GM19397 (cell line): ENCODE data around the gene ADA.

Experiments used
- ATAC-seq: cut with Tn5 transposase; IDR thresholded peaks from one replicate; pipeline ENCODE4 v1.9.1; 2021; ENCODE audit warnings: mild to moderate bottlenecking, moderate library complexity; ENCODE audit not compliant: unreplicated experiment

ADA gene

DNA sequence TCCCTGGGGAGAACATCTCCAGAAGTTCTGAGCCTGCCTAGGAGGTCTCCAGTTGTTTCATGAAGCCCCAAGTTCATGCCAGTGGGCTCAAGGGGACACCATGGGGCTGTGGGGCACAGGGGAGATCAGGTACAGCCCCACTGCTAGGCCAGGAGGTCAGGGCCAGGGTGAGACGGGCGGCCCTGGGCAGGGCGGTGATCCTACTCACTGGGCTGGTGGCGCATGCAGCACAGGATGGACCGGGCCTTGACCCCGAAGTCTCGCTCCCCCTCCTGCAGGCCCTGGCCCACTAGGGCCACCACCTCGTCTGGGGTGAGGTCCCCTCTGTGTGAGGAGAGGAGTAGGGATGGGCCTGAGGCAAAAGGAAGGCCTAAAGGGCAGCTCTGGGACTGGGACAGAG is 26.1 kb downstream of the ADA start:
- no peak for ATAC-seq

DNA sequence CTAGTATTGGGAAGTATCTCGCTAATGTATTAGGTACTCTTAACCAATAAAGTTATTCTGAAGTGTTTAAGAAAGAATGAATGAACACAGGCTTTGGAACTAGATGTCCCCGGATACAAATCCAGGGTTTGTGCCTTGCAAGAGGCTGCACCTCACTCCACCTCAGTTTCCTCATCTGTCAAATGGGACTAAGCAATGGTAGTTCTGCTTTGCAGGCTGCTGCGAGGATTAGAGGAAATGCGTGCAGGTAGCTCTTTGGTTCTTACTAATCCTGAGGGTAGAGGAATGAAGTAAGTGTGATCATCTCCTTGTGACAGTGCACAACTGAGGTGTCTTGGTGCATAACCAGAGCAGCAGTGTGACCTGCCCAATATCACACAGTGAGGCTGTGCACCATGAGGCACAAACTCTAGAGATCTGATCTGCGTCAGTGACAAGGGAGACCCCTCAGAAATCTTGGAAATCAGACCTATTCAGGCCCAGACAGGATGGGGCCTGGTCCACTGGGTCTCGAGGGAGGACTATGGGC is 26.7 kb downstream of the ADA start:
- ATAC-seq, result no peak

DNA sequence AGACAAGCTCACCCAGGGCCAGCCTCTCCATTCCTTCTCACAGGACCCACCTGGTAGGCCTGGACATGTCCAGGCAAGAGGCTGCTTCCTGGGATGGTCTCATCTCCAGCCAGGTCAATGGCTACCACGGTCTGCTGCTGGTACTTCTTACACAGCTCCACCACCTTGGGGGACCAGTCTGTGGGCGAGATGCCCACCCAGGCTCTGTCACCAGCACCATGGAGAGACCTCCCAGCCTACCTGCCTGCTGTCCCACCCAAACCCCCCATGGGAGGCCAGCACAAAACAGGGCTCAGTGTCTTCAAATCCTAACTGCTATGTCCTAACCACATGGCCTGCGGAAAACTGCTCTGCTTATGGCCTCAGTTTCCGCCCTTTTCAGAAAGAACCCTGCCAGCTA is 27.3 kb downstream of the ADA start:
- no peak for ATAC-seq

DNA sequence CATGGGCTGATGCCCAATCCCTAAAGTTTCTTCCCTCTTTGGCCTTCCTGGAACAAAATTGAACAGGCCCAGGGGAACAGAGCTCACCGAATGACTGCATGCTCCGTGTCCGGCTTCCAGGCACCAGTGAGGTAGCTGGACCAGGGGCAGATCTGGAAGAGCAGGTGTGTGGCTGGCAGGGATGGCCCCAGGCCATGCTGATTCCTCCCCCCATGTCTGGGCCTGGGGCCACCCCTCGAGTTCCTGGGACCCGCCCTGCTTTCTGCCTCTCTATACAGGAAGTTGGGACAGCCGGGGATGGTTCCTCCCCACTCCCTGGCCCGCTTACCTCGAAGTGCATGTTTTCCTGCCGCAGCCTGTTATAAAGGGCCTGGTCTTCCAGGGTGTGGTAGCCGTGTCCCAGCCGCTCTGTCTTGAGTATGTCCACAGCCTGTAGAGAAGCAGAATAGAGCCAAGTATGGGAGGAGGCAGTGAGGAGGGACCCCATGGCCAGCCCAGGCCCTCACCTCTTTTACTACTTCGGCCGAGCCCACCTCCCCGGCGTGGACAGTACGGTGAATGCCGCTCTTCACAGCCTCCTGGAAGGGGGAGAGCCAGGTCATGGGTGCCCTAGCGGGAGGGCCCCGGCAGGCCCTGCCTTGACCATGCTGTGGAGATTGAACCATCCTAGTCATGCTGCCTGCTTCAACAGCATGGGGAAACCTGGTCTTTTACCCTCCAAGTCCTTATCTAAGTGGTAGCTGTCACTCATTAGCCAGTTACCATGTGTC is 28.8 kb downstream of the ADA start:
- ATAC-seq, result no peak

DNA sequence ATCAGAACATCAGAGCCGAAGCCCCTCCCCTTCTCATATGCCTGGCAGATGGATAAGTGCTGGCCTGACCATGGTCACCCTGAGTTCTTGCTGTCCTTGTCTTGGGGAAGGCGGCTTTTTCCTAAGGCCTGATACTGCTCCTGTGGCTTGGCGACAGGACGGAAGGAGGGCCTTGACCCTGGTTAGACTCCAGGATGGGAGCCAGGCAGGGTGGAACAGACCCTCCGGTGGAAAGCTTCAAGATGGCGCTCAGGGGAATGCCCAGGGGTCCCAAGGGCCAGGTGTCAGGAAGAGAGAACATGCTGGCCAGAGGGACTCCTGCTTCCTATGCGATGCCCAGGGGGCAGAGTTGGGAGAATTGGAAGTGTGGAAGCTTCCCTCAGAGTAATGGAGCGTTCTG is 29.6 kb downstream of the ADA start:
- no peak for ATAC-seq

DNA sequence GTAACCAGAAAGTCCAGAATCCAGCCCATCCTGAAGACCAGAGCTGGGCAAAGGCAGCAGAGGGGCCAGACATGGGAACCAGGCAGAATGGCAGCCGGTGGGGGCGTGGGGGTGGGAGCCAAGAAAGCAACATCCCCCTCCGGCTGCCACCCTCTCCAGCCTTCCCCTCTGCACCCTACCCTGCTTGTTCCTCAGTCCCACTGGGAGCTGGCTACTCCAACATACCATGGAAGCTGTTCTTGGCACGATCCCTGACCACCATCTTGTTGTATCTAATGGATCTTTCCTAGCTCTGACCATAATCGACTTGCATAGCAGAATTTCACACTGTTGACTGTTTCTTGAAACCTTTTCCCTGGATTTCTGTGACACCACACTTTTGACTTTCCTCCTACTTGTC is 30.2 kb downstream of the ADA start:
- ATAC-seq, result no peak

DNA sequence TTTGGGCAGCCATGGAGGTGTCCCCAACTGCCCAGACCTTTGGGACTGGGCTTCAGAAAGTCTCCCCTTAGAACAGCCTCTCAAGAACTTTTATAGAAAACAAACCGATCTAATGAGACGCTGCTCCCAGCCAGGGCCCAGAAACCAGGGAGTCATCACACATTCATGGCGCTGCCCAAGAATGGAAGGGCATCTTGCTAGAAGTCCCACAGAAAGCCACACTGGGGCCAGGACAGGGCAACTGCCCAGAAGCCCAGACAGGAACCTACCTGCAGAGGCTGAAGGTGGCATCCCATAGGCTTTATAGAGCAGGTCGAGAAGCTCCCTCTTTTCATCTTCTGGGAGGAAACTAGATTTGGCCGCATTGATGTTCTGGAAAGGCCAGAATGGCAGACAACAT is 31.5 kb downstream of the ADA start:
- no peak for ATAC-seq

DNA sequence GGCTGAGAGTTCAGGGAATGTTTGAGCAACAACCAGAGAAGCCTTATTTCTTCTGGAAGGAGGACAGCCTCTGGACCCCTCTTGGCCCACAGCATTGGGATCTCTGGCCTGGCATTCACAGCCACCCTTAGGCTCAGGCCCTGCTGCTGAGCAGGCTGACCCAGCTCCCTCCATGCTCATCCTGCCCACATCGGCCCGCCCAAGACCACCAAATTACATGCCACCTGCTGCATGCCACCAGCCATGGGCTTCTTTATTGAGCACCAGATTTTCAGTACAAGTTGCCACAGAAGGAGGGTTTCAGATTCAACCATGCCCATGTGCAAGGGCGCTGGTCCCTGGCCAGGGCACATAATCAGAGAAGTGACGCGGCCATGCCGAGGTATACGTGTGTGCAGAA is 32.2 kb downstream of the ADA start:
- no peak for ATAC-seq

DNA sequence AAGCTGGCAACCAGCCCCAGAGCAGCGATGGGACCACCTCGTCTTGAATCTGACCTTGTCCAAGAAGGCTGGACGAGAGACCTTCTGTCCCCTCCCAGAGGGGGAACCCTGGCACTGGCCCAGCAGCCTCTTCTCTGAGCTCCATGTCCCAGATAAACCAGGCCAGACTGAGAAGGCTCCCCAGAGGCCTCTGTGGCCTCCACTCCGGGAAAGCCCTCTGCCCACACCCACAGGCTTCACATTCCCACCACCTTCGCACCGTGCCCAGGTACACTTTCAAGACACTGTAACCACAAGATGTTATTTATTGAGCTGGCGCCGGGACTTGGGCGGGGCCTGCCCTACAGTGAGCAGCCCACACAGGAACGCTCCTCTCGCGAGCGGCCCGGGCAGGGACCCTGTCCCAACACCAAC is 33.2 kb downstream of the ADA start:
- no peak for ATAC-seq

DNA sequence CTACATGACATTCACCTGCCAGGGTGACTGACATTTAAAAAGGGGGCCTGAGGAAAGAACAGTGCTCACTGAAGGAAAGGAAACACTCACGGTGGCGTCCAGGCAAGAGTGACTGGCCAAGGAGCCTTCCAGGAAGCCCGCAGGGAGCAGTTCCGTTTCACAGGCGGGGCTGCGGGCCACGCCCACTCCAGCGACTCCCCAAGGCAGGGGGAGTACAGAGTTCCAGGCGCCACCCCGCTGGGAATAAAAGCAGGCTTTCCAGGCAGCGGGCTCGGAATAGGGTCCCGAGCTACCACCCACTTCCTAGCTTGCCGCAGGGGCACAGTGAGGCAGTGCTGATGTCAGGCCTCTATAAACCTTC is 34.9 kb downstream of the ADA start:
- no peak for ATAC-seq

DNA sequence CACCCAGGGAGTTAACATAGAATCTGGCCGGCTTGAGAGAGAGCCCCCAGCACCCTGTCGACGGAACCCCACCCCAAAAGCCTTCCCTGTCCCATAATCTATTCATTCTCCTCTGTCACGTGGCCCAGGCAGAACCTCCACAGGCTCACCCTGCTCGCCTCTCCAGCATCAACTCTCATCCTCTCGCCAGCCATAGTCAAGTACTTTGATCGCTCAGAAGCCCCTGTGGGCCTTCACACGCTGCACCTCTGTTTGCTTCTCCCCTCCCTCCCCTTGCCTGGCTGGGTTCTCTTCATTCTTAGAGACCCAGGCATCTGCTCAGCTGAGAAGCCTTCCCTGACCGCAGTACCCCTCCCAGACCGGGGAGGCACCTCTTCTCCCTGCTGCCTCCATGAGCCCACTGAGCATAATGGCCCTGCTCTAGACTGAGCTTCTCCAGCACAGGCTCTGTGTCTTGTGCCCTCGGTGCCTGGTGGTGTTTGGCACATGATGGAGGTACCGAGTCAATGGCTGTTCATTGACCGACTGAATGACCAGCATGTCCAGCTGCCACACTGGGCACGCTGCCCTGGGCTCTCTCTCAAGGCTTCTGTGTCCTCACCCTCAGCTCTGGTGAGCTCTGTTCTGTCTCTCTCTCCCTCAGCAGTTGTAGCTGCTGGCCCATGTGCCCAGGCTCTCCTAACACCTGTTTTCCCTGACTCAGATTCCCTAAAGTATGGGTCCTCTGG is 35.5 kb downstream of the ADA start:
- no peak for ATAC-seq

DNA sequence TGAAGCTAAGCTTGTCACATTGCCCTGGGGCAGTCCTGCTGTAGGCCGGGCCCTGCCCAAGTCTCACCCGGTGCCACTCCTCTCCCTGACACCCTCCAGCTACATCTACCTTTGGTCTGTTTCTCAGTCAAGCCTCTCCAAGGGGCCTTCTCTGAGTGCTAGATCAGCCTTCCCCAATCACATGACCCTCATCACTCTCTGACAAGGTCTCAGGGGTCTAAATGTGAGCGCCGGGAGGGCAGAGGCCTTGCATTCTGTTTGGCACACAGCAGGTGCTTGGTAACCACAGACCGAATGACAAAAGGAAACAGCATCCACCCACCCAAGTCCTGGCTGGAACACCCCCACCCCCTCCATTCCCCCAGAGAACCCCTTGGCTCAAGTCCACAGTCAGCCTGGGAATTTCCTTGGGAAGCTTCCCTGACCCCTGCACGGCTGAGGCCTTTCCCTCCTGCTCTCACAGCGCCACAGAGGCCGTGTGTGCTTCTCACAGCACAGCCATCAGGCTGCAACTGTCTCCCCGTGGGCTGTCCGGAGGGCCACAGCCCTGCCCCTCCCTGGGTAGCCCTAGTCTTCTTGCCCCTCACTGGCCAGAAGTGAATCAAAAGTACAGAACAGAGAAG is 36.2 kb downstream of the ADA start:
- ATAC-seq, result no peak

DNA sequence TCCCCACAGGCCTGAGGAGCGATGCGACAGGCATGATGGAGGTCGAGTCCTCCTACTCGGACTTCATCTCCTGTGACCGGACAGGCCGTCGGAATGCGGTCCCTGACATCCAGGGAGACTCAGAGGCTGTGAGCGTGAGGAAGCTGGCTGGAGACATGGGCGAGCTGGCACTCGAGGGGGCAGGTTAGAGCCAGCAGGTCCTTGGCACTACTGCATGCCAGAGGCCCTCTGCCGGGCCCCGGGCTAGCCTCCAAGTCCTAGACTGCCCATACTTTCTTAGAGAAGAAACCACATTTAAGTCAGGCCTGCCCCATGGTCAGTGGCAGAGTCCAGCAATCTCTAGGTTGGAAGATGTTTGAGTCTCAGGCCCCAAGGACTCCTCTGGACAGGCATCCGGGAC is 37.0 kb downstream of the ADA start:
- ATAC-seq, result no peak

DNA sequence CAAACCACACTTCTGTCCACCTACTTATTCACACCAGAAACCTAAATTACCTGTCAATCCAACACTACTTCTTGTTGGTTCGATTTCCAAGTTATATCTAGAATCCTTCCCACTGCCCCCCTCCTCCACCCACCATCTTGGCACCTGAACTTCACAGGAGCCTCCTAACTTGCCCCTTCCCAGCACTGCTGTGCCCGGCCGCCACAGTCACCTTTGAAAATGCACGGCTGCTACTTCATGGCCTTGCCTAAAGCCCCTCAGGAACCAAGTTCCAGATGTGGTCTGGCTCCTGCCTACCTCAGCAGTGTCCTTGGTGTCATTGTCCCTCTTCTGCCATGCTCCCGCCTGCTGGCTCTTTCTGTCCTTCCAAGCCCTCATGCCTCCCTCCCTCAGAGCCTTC is 37.9 kb downstream of the ADA start:
- no peak for ATAC-seq

DNA sequence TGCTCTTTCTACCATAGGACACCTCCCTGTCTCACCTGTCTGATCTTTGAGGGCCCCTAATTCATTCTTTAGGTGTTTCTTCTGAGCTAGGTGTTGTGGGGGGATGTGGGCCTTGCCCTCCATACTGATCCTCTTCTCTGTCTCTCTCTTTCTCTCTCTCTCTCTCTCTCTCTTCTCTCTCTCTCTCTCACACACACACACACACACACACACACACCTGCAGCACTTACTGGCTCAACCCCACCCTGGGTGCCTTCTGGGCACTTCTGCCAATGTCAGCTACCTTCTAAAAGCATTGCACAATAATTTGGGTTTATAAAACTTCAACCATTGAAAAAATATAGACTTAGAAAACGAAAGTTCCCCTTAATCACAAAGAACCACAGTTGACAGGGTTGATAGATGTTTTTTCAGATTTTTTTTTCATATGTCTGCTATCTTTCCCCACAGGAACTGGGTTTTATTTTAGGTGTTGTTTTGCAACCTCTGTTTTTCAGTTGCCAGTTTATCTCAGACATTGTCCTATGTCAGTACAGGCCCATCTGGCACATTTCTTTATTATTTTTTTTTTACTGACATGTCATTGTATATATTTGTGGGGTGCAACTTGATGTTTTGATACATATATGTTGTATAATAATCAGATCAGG is 41.1 kb downstream of the ADA start:
- ATAC-seq, result no peak

DNA sequence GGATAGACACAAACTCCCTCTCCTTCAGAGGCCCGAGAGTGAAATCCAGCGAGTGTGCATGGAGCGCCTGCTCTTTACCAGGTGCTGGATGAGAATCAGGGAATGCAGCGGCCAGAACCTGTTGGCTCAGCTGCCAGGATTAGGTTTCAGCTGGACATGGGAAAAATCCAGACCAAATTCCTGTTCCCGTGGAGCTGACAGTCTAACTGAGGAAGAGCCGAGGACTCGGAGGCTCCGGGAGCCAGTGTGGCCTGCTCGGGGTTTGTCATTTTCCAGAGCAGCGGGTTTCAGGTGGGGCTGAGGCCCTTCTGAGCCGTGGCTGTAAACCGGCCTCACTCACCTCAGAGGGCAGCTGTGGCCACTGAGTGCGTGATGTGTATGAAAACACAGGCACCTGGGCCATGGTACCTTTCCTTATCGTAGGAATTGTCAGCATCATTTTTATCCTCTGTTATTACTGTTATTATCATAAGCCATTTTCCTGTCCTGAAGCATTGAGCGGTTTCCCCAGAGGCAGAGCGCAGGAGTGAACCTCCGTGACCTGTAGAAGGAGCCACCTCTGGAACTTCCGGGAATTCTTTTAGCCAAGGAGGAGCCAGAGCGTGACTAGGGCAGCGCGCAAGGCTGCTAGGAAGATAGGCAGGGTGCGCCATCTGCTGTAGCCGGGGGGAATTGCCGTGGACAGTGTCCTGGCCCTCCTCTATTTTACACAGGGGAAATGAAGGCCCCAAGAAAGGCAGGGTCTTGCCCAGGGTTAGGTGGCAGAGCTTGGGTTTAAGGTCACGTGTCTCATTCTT is 41.8 kb downstream of the ADA start:
- no peak for ATAC-seq

DNA sequence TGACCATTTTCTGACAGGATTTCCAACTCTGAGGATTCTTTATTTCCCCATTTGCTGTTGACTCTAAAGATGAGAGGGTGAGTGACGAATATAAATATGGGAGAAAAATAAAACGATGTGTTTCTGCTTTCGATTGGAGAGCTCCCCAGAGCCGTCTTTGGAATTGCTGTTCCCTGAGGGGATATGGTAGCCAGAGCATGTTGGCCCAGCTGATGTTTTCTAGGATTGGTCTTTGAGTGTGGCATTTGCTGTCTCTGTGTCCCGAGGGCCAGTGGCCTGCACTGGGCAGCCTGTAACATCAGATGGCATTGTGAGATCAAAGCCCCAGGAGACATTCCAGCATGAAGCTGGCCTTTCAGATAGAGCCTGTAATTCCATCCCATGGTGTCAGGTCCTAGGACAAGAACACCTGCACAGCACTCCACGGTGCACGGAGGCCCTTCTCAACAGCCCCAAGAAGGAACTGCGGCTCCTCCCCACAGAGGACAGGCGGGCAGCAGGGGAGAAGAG is 42.4 kb downstream of the ADA start:
- ATAC-seq, result no peak

DNA sequence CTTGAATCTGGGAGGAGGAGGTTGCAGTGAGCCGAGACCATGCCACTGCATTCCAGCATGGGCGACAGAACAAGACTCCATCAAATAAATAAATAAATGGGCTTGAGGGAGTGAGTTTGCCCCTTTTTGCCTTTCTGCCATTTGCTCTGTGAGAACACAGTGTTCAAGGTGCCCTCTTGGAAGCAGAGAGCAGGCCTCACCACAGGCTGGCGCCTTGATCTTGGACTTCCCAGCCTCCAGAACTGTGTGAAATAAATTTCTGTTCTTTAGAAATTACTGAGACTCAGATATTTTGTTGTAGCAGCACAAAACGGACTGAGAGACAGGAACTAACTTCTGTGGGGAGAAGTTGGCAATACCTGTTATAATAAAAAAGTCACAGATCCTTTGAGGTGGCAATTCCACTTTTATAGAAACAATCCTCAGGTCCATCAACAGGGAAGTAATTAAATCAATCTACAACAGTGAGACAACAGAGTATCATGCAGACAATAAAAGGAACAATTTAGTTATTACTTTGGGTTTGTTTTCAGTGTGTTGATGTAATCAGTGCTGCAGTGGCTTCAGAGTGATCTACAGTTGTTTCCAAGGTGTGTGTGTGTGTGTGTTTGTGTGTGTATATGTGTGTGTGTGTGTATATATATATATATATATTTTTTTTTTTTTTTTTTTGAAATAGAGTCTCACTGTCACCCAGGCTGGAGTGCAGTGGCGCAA is 44.6 kb downstream of the ADA start:
- no peak for ATAC-seq

DNA sequence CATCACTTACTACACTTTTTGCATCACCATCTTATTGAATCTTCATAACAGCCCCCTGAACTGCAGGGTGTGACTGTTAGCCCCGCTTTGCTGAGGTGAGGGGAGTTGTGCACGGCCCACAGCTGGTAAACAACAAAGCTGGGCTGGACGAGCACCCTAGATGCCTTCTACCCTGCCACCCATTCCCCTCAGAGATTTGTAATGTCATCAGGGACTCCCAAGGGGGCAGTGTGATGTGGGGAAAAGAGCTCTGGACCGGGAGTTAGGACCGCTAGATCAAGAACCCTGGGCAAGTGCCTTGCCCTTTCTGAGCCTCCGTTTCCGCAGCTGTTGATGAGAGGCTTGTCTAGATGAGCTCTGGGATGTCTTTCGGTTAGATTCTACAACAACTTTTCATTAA is 48.2 kb downstream of the ADA start:
- no peak for ATAC-seq

DNA sequence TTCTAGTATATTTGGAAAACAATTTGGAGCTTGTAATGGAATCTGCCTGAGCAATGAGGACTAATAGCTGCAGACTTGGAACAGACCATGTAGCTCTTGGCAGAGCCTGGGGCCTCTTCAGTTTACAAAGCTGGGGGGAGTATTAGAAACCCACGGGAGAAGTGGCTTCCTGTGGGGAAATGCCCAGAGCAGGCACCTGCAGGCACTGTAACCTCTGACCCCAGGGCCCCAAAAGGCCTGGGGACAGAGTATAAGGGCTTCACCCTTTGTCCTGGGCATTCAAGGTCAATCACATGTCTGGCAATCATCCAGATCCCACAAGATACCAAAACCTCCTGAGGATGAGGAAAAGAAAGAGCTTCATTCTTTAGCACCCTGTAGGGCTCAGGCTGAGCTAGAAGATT is 49.7 kb downstream of the ADA start:
- ATAC-seq, result no peak
